ENCODE data around the gene ADAMTS4. TPM values are rescaled to one million over a fixed set of nuclear protein-coding genes. Genes with fewer than 3 reads are reported as not detected.
A peak's percentile ranks its signal among the peaks of the same experiment; 100 is the strongest.

The ADAMTS4 gene
- total and polyA plus RNA-seq, 9 of the 15 experiments (the other 6 are each of a cell fraction or from before 2014, with no cell fraction given): 0.07 to 3.7 (median 0.41) TPM

GRCh38 chr1:161153682-161154337, 45.0 kb downstream of the ADAMTS4 start, which contains the start of gene UFC1:
Gene UFC1 (plus strand): TSS chr1:161153978. CDS start chr1:161153998, 20 bp downstream.
- in situ Hi-C loops (cut with MboI): no loop called here
- CTCF ChIA-PET (ENCODE audit: low intra/inter-chr PET ratio): no interaction called here
- 1% methylated on average over 33 of the region's 33 CpGs for WGBS (ENCODE audit: insufficient coverage, low coverage, missing lambda C conversion rate)
- H3K4me3 ChIP-seq: peak within 1 kb of the TSS; percentile 52
- DNase-seq (ENCODE audit: extremely low read depth in 1 of 4, low spot score in 3 of 4): peak; percentile 68 to 92 (median 77)
- POLR2A ChIA-PET: interaction anchor here (0.6 to 2.7 kb wide), 18 partner anchors 8 to 1368 kb away, joined by 3 to 30 read pairs (median 4); partner anchors contain the start of genes DEDD, NDUFS2, PPOX and USF1
- no peaks in the 10 kb centered on the region for H3K27me3 ChIP-seq (ENCODE audit: control insufficient read depth in 2 of 2, insufficient read depth in 2 of 2, low read length in 2 of 2)
- H3K4me2 ChIP-seq (ENCODE audit: insufficient read depth, low read length): peak within 1 kb of the TSS; percentile 89
- no peaks in the 10 kb centered on the region for H3K9me3 ChIP-seq (replicated peaks; ENCODE audit: control insufficient read depth, insufficient read depth, low read depth, low read length)
- peak within 1 kb of the TSS; percentile 94 to 97 for H3K9ac ChIP-seq (ENCODE audit: insufficient read depth in 1 of 2, low read depth in 2 of 2, low read length in 2 of 2)
- H4K20me1 ChIP-seq (replicated peaks; ENCODE audit: control insufficient read depth, insufficient read depth, low read length): no peaks in the 10 kb centered on the region
- peaks cover 20% of the 10 kb centered on the region for H3K79me2 ChIP-seq (ENCODE audit: control insufficient read depth, insufficient read depth, low read length)
- intact Hi-C loops (cut with micrococcal nuclease): no loop called here
- peaks cover 6 to 19% of the 10 kb centered on the region in 2 experiments; a peak in 3 of 5 replicates for H3K4me1 ChIP-seq (replicated peaks in 1 of 2; ENCODE audit: control insufficient read depth in 2 of 2, insufficient read depth in 2 of 2, low read length in 2 of 2)
- BruUV-seq (replicated peaks): TSS peak; percentile 97
- H3K9me1 ChIP-seq (ENCODE audit: control insufficient read depth, insufficient read depth, low read length): no peaks in the 10 kb centered on the region
- H2AFZ ChIP-seq (ENCODE audit: low read depth, low read length): peak within 1 kb of the TSS; percentile 93
- FAIRE-seq: peak; percentile 98
- peaks cover 20% of the 10 kb centered on the region for H3K36me3 ChIP-seq (ENCODE audit: control insufficient read depth, insufficient read depth, low read length)
- H3K27ac ChIP-seq (ENCODE audit: extremely low read depth, low read depth, low read length): peak within 1 kb of the TSS; percentile 92
- peak; percentile 92 for ATAC-seq
- TF ChIP-seq BDP1 (IDR thresholded peaks at IDR 0.05; ENCODE audit: insufficient read depth, insufficient read length) (no peak), PHB (CRISPR knock-in tag; IDR thresholded peaks at IDR 0.05) (no peak), ZNF316 (IDR thresholded peaks at IDR 0.05) (no peak), ZNF274 (IDR thresholded peaks at IDR 0.05; ENCODE audit: borderline replicate concordance, low read depth, low read length) (no peak), CEBPB (tag; IDR thresholded peaks at IDR 0.05) (no peak), ZNF561 (CRISPR knock-in tag; conservative IDR thresholded peaks at IDR 0.05) (no peak), CREBBP (IDR thresholded peaks at IDR 0.05; ENCODE audit: low read depth, low read length) (no peak), ZNF134 (CRISPR knock-in tag; conservative IDR thresholded peaks at IDR 0.05) (no peak), CBX8 (IDR thresholded peaks at IDR 0.05; ENCODE audit: borderline replicate concordance, extremely low read depth, low read depth, low read length, poor library complexity, severe bottlenecking) (no peak), PTRF (tag; IDR thresholded peaks at IDR 0.05) (no peak), ZNF449 (CRISPR knock-in tag; IDR thresholded peaks at IDR 0.05) (no peak), ZC3H4 (CRISPR knock-in tag; IDR thresholded peaks at IDR 0.05; ENCODE audit: borderline replicate concordance) (no peak), ZNF717 (CRISPR knock-in tag; IDR thresholded peaks at IDR 0.05) (no peak), ZNF143 (CRISPR knock-in tag; IDR thresholded peaks at IDR 0.05) (peak; percentile 34; the same call in 1 of the 2 replicates), ZBTB26 (CRISPR knock-in tag; IDR thresholded peaks at IDR 0.05) (no peak), SNIP1 (IDR thresholded peaks at IDR 0.05; ENCODE audit: low read depth) (no peak), SRSF1 (IDR thresholded peaks at IDR 0.05; ENCODE audit: low read depth, low read length) (no peak), TBL1XR1 (IDR thresholded peaks at IDR 0.05; ENCODE audit: low read length in 2 of 2) (0 out of 4 replicates have a peak, but pooled peaks of 1 of the 2 experiments have one; percentile 32), IFI16 (CRISPR knock-in tag; IDR thresholded peaks at IDR 0.05) (no peak), POLR3G (IDR thresholded peaks at IDR 0.05; ENCODE audit: extremely low read depth, insufficient read length, insufficient replicate concordance) (no peak), RFX5 (IDR thresholded peaks at IDR 0.05; ENCODE audit: low read depth, low read length) (no peak), CREM (IDR thresholded peaks at IDR 0.05; ENCODE audit: low read depth) (peak; percentile 73), MED1 (CRISPR knock-in tag; IDR thresholded peaks at IDR 0.05; ENCODE audit: borderline replicate concordance) (no peak)
